ENCODE results near the gene PRF1. TPM values are rescaled to one million over a fixed set of nuclear protein-coding genes. Genes with fewer than 3 reads are reported as not detected.

Gene PRF1
- total and polyA plus RNA-seq, 5 donors: 0.81 to 2.9 (median 1.3) TPM

DNA sequence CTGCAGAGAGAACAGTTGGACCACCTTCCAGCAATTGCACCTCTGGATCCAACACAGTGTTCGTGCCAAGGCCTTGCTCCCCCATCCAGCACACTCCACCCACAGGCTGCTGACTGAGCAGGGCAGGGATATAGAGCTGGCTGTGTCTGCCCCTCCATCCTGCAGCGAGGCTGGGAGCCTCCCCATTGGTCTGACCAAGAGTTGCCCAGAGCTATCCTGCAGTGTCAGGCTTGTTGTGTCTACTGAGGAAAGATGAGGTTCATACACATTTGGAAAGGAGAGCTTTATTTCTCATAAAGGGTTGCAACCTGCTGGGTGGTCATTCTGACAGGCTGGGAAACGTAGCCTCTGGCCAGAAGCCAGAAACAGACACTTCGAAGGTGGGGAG is 27.1 kb downstream of the PRF1 start:
- Histone ChIP-seq H3K4me3 (ENCODE audit: low read length) (no peak overlapping the region), H3K27me3 (ENCODE audit: control insufficient read depth, insufficient read depth) (no peaks in the 10 kb centered on the region), H3K4me1 (ENCODE audit: control insufficient read depth, insufficient read depth, low read length) (peaks cover 12% of the 10 kb centered on the region), H3K9me3 (ENCODE audit: control insufficient read depth, low read length) (no peaks in the 10 kb centered on the region), H3K27ac (ENCODE audit: low read length) (peak overlapping the region; percentile 12)
- DNase-seq: no peak
- intact Hi-C loops (cut with DNase I): loop anchor here in 1 of 4 donors (10.0 kb wide), 1 partner anchor 99 kb away; the partner anchor contains the start of gene ADAMTS14
- ATAC-seq: peak; percentile 61 to 70
- 22% methylated on average over 4 of the region's 4 CpGs for WGBS

GRCh38 chr10:70573599-70574506 is 28.7 kb downstream of the PRF1 start:
- 90% methylated on average over 11 of the region's 11 CpGs for WGBS
- DNase-seq: no peak
- intact Hi-C loops (cut with DNase I): loop anchor here in 1 of 4 donors (10.0 kb wide), 1 partner anchor 101 kb away; the partner anchor contains the start of gene ADAMTS14
- Histone ChIP-seq H3K4me1 (ENCODE audit: control insufficient read depth, insufficient read depth, low read length) (peaks cover 12% of the 10 kb centered on the region), H3K4me3 (ENCODE audit: low read length) (no peak overlapping the region), H3K27ac (ENCODE audit: low read length) (no peak overlapping the region), H3K9me3 (ENCODE audit: control insufficient read depth, low read length) (no peaks in the 10 kb centered on the region), H3K27me3 (ENCODE audit: control insufficient read depth, insufficient read depth) (no peaks in the 10 kb centered on the region)
- no peak for ATAC-seq

- no peak overlapping the region for H3K4me3 ChIP-seq (ENCODE audit: low read length)
- intact Hi-C loops (cut with DNase I): loop anchor here in 1 of 4 donors (10.0 kb wide), 1 partner anchor 103 kb away; the partner anchor contains the start of gene ADAMTS14
- no peak for ATAC-seq
- H3K27me3 ChIP-seq (ENCODE audit: control insufficient read depth, insufficient read depth): no peaks in the 10 kb centered on the region
- no peak overlapping the region for H3K27ac ChIP-seq (ENCODE audit: low read length)
- no peaks in the 10 kb centered on the region for H3K9me3 ChIP-seq (ENCODE audit: control insufficient read depth, low read length)
- peaks cover 12% of the 10 kb centered on the region for H3K4me1 ChIP-seq (ENCODE audit: control insufficient read depth, insufficient read depth, low read length)
- 87% methylated on average over 16 of the region's 16 CpGs for WGBS
- DNase-seq: no peak
These were observed 30.7 kb downstream of the PRF1 start for GRCh38 chr10:70571636-70572439.

DNA sequence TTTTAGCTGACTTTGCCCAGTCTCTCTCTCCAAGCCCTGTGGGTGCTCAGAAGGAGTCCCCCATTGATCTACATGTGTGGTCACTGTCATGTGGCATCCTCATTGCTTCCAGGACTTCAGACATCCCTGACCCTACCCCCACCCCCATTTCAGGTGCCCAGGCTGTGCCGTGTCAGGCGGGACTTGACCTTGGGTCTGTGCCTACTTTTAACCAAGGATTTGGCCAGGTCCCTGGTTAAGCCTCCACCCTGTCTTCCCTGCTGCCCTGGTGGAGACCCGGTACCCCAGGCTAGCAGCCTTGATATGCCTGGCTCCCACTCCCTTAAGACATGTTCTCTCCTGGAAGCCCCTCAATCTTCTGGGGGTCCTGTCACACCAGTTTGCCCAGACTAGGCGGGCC is 31.3 kb downstream of the PRF1 start:
- intact Hi-C loops (cut with DNase I): loop anchor here in 1 of 4 donors (10.0 kb wide), 1 partner anchor 104 kb away; the partner anchor contains the start of gene ADAMTS14
- Histone ChIP-seq H3K4me1 (ENCODE audit: control insufficient read depth, insufficient read depth, low read length) (peaks cover 7% of the 10 kb centered on the region), H3K9me3 (ENCODE audit: control insufficient read depth, low read length) (no peaks in the 10 kb centered on the region), H3K27ac (ENCODE audit: low read length) (no peak overlapping the region), H3K4me3 (ENCODE audit: low read length) (no peak overlapping the region), H3K27me3 (ENCODE audit: control insufficient read depth, insufficient read depth) (no peaks in the 10 kb centered on the region)
- 96% methylated on average over 4 of the region's 4 CpGs for WGBS
- DNase-seq (no peak), ATAC-seq (no peak)

- no peak for DNase-seq
- no peak overlapping the region for H3K27ac ChIP-seq (ENCODE audit: low read length)
- H3K9me3 ChIP-seq (ENCODE audit: control insufficient read depth, low read length): no peaks in the 10 kb centered on the region
- no peaks in the 10 kb centered on the region for H3K27me3 ChIP-seq (ENCODE audit: control insufficient read depth, insufficient read depth)
- ATAC-seq: no peak
- 90% methylated on average over 7 of the region's 7 CpGs for WGBS
- H3K4me3 ChIP-seq (ENCODE audit: low read length): no peak overlapping the region
- intact Hi-C loops (cut with DNase I): no loop called here
- H3K4me1 ChIP-seq (ENCODE audit: control insufficient read depth, insufficient read depth, low read length): no peaks in the 10 kb centered on the region
These were observed 33.6 kb downstream of the PRF1 start for GRCh38 chr10:70568781-70569495.

DNA sequence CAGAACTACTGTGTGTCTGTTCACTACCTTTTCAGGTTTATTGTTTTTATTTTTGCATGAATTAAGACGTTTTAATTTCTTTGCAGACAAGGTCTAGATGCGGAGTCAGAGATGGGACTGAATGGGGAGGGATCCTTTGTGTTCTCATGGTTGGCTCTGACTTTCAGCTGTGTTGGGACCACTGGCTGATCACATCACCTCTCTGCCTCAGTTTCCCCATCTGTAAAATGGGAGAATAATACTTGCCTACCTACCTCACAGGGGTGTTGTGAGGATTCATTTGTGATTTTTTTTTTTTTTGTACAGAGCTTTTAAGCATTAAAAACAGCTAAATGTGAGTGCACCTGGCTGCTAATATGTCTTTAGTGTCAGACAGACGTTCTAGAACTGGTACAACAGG is 34.4 kb downstream of the PRF1 start:
- H3K27ac ChIP-seq (ENCODE audit: low read length): no peak overlapping the region
- no peak overlapping the region for H3K4me3 ChIP-seq (ENCODE audit: low read length)
- no peaks in the 10 kb centered on the region for H3K9me3 ChIP-seq (ENCODE audit: control insufficient read depth, low read length)
- H3K4me1 ChIP-seq (ENCODE audit: control insufficient read depth, insufficient read depth, low read length): no peaks in the 10 kb centered on the region
- DNase-seq: no peak
- no peak for ATAC-seq
- 95% methylated on average over 3 of the region's 3 CpGs for WGBS
- intact Hi-C loops (cut with DNase I): no loop called here
- no peaks in the 10 kb centered on the region for H3K27me3 ChIP-seq (ENCODE audit: control insufficient read depth, insufficient read depth)

GRCh38 chr10:70567603-70568002 is 34.9 kb downstream of the PRF1 start:
- DNase-seq: no peak
- Histone ChIP-seq H3K9me3 (ENCODE audit: control insufficient read depth, low read length) (no peaks in the 10 kb centered on the region), H3K27ac (ENCODE audit: low read length) (no peak overlapping the region), H3K27me3 (ENCODE audit: control insufficient read depth, insufficient read depth) (no peaks in the 10 kb centered on the region), H3K4me1 (ENCODE audit: control insufficient read depth, insufficient read depth, low read length) (no peaks in the 10 kb centered on the region), H3K4me3 (ENCODE audit: low read length) (no peak overlapping the region)
- WGBS: 88% methylated on average over 4 of the region's 4 CpGs
- intact Hi-C loops (cut with DNase I): no loop called here
- ATAC-seq: no peak

DNA sequence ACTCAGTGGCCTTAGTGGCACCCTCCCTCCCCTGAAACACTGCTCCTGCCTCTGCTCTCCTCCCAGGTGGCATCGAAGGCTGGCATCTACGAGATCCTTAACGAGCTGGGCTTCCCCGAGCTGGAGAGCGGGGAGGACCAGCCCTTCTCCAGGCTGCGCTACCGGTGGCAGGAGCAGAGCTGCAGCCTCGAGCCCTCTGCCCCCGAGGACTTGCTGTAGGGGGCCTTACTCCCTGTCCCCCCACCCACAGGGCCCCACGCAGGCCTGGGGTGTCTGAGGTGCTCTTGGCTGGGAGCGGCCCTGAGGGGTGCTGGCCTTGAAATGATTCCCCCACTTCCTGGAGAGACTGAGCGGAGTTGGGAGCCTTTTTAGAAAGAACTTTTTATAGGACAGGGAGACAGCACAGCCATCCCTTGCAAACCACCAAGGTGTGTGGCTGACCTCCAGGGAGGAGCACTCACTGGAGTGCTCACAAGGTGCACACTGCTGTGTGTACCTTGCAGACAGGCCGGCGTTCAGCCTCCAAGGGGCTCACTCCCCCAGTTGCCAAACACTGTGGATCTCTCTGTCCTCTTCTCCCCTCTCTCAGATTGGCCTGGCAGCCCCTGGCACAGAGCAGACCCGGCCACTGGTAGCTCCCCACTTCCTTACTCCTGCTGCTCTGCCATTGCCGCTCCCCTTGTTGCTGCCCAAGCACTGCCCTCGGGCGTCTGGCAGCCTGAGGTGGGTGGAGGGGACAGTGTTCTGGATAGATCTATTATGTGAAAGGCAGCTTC is 35.8 kb downstream of the PRF1 start:
- Histone ChIP-seq H3K27me3 (ENCODE audit: control insufficient read depth, insufficient read depth) (no peaks in the 10 kb centered on the region), H3K9me3 (ENCODE audit: control insufficient read depth, low read length) (no peaks in the 10 kb centered on the region), H3K4me1 (ENCODE audit: control insufficient read depth, insufficient read depth, low read length) (no peaks in the 10 kb centered on the region), H3K4me3 (ENCODE audit: low read length) (no peak overlapping the region), H3K27ac (ENCODE audit: low read length) (no peak overlapping the region)
- intact Hi-C loops (cut with DNase I): no loop called here
- WGBS: 89% methylated on average over 18 of the region's 18 CpGs
- no peak for ATAC-seq
- peak in 1 of 3 donors; percentile 40 for DNase-seq

- intact Hi-C loops (cut with DNase I): no loop called here
- H3K27me3 ChIP-seq (ENCODE audit: control insufficient read depth, insufficient read depth): no peaks in the 10 kb centered on the region
- ATAC-seq (no peak), DNase-seq (peak in 1 of 3 donors; percentile 52)
- no peak overlapping the region for H3K4me3 ChIP-seq (ENCODE audit: low read length)
- H3K4me1 ChIP-seq (ENCODE audit: control insufficient read depth, insufficient read depth, low read length): no peaks in the 10 kb centered on the region
- WGBS: 77% methylated on average over 18 of the region's 18 CpGs
- H3K27ac ChIP-seq (ENCODE audit: low read length): no peak overlapping the region
- H3K9me3 ChIP-seq (ENCODE audit: control insufficient read depth, low read length): no peaks in the 10 kb centered on the region
These were observed 36.7 kb downstream of the PRF1 start for GRCh38 chr10:70565556-70566514.
